ENCODE results near the gene EXOSC9.

GRCh38 chr4:121799867-121800501, 1.1 kb upstream of the EXOSC9 start:
- TF ChIP-seq, protein P1, sequence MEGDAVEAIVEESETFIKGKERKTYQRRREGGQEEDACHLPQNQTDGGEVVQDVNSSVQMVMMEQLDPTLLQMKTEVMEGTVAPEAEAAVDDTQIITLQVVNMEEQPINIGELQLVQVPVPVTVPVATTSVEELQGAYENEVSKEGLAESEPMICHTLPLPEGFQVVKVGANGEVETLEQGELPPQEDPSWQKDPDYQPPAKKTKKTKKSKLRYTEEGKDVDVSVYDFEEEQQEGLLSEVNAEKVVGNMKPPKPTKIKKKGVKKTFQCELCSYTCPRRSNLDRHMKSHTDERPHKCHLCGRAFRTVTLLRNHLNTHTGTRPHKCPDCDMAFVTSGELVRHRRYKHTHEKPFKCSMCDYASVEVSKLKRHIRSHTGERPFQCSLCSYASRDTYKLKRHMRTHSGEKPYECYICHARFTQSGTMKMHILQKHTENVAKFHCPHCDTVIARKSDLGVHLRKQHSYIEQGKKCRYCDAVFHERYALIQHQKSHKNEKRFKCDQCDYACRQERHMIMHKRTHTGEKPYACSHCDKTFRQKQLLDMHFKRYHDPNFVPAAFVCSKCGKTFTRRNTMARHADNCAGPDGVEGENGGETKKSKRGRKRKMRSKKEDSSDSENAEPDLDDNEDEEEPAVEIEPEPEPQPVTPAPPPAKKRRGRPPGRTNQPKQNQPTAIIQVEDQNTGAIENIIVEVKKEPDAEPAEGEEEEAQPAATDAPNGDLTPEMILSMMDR (conservative IDR thresholded peaks at IDR 0.05), result no peak
- TF ChIP-seq EZH2 (IDR thresholded peaks at IDR 0.05; ENCODE audit: low read depth), result no peak
